ENCODE data around the gene PDZD8.

Gene PDZD8

GRCh38 chr10:117398029-117398428 is 22.8 kb upstream of the PDZD8 start:
- no peak for DNase-seq (ENCODE audit: low read depth, low spot score)

GRCh38 chr10:117391436-117392205 is 16.4 kb upstream of the PDZD8 start:
- DNase-seq (ENCODE audit: low read depth, low spot score), result no peak

DNA sequence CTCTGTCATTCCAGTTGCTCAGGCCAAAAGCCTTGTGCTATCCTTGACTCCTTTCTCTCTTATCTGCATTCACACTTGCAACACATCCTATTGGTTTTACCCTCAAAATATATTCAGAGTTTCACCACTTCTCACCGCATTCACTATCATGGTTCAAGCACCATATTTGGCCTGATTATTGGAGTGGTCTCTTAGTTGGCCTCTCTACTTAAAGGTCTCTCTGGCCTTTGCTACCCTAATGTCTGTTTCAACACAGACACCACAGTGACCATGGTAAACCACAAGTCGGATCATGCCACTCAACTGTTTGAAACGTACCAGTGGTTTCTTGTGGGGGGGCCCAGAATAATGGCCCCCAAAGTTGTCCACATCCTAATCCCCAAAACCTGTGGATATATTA is 15.2 kb upstream of the PDZD8 start:
- no peak for DNase-seq (ENCODE audit: low read depth, low spot score)

DNA sequence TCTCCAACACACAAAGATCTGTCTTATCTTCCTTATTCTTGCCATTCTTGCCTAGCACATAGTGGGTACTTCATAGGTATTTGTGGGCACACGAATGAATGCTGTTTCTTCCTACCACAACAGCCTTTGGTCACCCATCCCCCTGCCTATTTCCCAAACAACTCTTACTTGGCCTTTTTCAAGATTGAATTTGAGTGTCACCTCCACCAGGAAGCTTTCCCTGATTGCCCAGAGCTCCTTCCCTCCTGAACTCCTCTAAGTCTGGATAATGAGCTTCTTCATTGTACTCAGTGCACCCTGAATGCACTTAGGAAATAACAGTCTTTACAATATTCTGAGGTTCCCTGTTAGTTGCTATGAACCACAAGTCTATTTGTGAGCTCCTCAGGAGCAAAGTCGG is 11.6 kb upstream of the PDZD8 start:
- DNase-seq (ENCODE audit: low read depth, low spot score), result no peak

- DNase-seq (ENCODE audit: low read depth, low spot score), result no peak
Observed at GRCh38 chr10:117382861-117383260, 7.6 kb upstream of the PDZD8 start.

GRCh38 chr10:117374506-117375359 is 507 bp downstream of the PDZD8 start:
- DNase-seq (ENCODE audit: low read depth, low spot score), result no peak

DNA sequence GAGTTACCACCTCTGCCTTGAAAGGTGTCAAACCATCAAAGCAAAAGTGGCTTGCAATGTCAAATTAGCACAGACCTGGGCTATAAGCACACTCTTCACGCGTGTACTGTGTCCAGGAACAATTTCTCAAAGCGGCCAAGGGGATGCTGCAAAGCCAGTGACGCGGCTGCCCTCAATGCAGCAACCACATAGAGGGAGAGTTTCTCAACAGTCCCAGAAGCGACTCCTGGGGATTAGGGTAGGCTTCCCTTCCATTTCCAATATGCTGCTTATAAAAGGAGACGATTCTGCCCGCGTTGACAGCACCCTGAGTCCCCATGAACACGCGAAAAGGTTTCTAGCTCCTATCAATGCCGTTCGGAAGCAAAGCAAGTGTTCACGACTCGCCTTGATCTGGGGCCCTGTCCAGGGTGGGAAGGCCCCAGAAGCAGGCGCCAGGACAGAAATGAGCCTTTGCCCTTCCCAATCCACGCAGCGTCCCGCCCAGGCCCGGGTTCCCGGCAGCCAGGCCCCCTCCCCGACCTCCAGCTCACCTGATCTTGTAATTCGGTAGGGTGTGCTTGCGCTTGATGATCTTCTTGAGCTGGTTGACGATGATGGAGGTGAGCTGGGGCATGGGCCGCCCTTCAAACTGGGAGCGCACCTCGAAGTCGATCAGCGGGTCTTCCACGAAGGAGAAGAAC is 1.3 kb downstream of the PDZD8 start:
- DNase-seq (ENCODE audit: low read depth, low spot score), result no peak

DNA sequence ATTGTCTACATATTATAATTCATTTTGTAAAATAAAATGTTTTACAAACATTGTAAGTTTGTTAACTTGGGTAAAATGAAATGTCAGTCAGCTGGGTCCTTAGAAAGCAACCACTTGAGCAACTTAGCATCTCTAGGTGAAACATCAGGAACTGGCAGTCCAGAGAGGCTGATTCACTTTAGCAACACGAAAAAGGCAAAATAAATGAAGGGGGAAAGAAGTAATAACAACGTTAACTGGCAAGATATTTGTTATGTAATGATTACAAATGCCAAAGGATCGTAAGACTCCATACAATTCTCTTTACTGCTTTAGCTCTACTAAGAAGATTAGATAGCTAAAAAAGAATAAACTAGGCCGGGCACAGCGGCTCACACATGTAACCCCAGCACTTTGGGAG is 5.0 kb downstream of the PDZD8 start:
- DNase-seq (ENCODE audit: low read depth, low spot score), result no peak

DNA sequence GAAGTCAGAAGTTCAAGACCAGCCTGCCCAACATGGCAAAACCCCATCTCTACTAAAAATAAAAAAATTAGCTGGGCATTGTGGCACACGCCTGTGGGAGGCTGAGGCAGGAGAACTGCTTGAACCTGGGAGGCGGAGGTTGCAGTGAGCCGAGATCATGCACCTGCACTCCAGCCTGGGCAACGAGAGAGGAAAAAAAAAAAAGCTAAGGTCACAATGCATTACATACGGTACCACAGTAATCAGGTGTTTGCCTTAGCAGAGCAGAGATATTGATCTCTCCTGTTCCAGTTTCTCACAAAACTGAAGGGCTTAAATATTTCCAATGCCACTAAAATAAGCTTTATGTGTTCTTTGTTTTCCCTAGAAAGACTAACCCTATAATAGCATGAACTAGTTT is 7.5 kb downstream of the PDZD8 start:
- no peak for DNase-seq (ENCODE audit: low read depth, low spot score)

DNA sequence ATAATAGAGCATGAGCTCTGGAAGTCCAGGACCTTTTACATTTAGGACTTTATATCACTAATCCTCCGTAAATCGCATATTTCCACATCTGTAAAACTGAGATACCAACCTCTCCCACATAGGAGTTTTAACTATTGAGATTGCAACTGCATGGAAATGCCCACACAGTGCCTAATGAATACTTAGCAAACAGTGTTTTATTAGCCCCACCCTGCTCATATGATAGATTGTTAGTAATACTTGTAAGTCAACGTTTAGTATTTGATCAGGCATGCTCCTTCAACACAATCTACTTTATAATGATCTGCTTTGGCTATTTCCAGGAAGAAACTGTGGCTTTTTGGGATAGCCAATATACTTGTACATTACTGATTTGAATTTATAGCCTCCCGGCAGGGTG is 8.5 kb downstream of the PDZD8 start:
- DNase-seq (ENCODE audit: low read depth, low spot score), result no peak

DNA sequence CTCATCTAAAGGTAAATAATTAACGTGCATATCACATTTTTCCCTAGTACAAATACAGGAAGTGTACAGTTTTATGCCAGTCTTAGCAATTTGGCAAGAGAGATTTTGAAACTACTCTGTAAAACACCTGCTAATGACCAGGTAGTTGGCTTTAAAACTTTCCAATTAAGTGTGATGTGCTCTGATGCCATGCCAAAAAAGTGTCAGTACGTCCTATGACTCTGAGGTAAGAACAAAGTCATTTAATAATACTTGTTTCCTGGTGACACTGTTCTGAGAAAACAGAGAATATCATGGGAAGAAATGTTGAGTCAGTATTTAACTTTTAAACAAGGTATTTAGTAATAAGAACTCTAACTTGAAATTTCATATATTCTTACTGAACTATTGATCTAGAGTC is 9.6 kb downstream of the PDZD8 start:
- DNase-seq (ENCODE audit: low read depth, low spot score), result no peak

GRCh38 chr10:117364110-117364960 is 10.9 kb downstream of the PDZD8 start:
- DNase-seq (ENCODE audit: low read depth, low spot score), result no peak

GRCh38 chr10:117363028-117363427 is 12.2 kb downstream of the PDZD8 start:
- no peak for DNase-seq (ENCODE audit: low read depth, low spot score)

DNA sequence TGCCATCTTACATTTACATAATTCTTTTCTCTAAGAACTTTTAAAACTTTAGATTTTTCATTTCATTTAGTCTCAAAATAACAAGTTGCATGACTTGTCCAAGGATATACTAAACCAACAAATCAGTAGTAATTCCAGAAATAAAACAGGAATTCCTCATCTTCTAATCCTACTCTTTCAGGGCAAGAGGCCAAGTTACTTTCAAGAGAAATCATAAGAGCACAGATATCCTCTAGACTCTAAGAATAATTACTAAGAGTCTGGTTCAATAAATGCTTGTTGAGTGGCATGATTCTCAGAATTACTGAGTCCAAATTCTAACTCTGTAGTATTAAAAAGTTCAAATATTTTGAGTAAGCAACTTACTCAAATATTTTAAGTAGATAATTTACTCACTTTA is 12.9 kb downstream of the PDZD8 start:
- no peak for DNase-seq (ENCODE audit: low read depth, low spot score)

GRCh38 chr10:117360994-117361667 is 14.1 kb downstream of the PDZD8 start:
- DNase-seq (ENCODE audit: low read depth, low spot score), result no peak

DNA sequence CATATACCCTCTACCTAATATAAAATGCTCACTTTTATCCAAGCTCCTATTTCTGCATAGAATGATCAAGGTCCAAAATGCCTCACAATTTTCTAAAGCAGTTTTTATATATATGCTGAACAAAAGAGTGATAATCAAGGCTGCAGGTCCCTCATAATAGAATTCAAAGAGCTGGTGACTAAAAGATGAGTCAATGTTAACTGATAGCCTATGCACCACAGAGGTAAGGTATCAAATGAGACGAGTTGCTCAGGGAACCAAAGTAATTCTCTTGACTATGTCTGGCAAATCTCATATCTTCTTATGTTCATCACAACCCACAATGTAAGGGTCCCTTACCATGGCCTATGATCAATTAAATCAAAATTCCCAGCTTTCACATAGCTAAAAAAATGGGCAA is 15.2 kb downstream of the PDZD8 start:
- no peak for DNase-seq (ENCODE audit: low read depth, low spot score)

DNA sequence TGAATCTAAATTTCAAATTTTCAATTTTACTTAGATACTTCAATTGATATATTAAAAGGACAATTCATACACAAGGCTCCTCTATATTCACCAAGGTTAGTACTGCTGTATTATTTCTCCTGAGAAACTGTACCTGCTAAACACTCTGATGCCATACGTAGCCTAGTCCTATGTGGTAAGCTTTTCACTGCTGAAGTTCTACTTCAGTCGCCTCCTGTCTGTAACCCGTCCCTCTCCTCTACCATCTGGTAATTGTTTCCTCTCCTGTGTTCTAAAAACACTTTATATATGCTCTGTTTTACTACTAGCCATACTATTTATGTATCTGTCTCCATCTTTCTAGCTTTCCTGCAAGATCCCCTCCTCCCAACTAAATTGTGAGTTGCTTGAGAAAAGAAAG is 20.2 kb downstream of the PDZD8 start:
- DNase-seq (ENCODE audit: low read depth, low spot score), result no peak

DNA sequence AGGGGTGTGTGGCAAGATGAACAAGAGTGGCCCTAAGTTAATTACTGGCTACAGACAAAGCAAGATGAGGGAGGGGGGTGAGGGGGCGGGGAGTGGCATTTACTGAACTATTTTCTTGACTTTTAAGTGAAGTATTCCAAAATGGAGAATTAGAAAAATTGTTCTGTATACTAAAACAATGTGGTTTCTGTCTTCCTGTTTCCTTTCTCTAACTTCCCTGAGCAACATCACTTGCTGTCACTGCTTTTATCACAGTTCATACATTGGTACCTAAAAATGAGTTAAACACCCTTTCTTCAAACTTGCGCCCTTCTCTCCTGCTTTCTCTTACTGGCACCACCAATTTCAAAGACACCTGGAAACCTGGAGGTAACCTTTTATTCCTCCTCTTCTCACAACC is 21.6 kb downstream of the PDZD8 start:
- DNase-seq (ENCODE audit: low read depth, low spot score), result no peak

- DNase-seq (ENCODE audit: low read depth, low spot score), result no peak
Observed at GRCh38 chr10:117352724-117353123, 22.5 kb downstream of the PDZD8 start.

DNA sequence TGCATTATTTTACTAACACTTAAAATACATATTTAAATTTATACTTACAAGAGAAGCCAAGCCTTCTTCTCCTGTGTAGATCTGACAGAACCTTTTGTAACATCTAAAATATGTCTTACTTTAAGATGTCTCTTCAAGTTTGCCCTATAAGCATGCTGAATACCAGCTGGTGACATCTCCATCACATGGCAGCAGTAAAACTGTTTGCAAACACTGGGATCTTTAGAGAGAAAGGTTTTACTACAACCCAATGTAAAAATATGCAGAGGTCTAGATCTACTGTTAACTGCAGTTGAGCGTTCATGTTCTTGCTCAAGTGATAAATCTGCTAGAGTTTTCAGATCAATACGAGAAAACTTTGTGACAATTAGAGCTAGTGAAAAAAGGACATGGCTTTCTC is 23.2 kb downstream of the PDZD8 start:
- no peak for DNase-seq (ENCODE audit: low read depth, low spot score)

GRCh38 chr10:117351558-117351957 is 23.7 kb downstream of the PDZD8 start:
- DNase-seq (ENCODE audit: low read depth, low spot score), result no peak

Measured in brain pericyte (primary cell).